GM19438 (cell line): ENCODE data around the gene CDH4.

Experiments used
- ATAC-seq: cut with Tn5 transposase; IDR thresholded peaks from one replicate; pipeline ENCODE4 v1.9.1; 2021; ENCODE audit warnings: low read depth; ENCODE audit not compliant: unreplicated experiment

The CDH4 gene

DNA sequence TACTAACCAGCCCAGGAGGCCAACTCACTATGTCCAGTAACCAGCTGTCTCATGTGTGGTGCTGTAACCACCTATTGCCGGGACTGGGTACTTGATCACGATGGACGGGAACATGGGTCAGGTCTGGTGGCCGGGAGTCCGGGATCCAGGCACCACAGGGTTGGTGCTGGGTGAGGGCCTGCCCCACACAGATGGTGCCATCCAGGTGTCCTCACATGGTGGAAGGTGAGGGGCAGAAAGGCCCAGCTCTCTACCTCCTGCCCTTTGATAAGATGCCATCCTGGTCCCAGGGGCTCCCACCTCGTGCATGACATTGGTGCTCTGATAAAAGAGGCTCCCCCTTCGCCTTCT, 697.3 kb downstream of the CDH4 start:
- ATAC-seq = no peak

DNA sequence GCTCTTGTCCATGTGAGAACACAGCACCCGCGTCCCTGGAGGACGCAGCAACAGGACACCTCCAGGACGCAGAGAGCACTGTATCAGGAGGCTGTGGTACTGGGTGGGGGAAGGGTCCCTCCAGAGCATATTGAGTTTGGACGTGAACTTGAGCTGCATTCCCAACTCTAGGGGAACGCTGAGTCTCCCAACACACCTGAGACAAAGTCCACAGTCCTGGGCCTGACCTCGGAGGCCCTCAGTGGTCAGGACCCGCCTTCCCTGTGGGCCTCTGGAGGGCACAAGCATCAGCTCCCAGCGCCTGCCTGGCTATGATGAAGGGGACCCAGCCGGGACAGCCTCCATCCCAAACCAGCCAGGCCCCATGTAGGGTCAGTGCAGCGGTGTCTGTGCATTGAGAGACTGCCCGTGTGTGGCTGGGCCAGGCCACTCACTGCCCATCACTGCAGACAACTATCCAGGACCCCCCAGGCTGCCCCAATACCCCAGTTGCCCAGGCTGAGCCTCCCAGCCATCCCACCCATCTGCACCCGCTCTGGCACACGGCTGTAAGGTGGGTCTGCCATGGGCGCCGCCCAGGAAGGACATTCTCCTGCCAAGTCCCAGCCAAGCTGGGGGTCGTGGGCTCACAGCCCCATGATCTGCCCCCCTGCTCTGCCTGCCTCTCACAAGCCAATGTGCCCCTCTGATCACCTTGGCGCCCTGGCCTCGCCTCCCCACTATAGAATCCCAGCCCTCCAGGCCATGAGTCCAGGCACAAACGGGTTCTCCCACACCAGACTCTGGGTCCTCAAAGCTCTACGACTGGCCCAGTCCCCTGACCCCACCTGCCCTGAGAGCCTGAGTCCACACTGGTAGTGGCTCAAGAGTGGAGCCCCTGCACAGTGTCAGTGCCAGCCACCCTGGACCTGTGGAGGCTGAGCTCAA, 697.9 kb downstream of the CDH4 start:
- ATAC-seq = no peak

DNA sequence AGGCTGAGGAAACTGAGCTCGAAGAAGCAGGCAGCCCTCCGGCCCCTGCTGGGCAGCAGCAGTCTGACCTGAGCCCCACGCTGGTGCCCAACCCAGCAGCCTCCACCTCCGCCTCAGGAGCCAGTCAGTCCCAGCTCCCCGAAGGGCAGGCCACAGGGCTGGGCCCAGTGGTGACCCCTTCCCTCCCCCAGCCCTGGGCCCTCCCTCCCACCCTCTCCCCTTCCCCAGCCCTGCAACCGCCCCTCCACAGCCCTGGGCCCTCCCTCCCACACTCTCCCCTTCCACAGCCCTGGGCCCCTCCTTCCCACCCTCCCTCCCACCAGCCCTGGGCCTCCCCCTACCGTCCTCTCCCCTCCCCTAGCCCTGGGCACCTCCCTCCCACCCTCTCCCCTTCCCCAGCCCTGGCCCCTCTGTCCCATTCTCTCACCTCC, 698.6 kb downstream of the CDH4 start:
- no peak for ATAC-seq

DNA sequence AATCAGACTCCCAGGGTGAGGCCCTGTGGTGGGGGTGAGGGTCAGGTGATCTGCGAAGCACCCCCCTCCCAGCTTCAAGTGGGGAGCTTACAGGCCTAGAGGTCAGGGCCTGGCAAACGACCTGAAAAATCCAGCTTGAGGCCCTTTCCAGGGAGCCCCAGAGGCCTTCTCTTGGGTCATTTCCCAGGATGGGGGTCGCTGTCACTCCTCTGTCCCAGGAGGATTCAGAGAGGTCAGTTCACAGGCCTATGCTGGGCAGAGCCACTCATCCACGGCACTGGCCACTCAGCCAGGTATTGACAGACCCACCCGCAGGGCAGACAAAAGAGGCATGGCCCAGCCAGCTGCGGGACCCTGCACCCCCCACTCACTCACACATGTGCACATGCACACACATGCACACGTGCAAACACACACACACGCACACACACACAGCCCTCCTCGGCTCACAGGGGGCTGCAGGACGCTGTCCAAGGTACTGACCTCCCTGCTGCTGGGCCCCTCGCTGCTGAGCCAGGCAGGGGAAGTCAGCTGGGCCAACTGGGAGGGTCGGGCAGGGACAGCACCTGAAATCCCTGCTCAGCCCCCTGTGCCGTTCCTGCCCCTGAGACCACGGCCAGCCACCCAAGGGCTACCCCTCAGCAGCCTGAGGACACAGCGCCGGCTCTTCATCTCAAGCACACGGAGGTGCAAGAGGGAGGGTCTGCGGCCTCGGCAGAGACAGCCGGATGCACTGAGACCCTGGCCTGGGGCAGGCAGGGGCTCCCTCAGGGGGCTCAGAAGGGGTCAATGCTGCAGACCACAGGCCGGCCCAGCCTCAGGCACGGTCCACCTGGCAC, 699.9 kb downstream of the CDH4 start:
- no peak for ATAC-seq

DNA sequence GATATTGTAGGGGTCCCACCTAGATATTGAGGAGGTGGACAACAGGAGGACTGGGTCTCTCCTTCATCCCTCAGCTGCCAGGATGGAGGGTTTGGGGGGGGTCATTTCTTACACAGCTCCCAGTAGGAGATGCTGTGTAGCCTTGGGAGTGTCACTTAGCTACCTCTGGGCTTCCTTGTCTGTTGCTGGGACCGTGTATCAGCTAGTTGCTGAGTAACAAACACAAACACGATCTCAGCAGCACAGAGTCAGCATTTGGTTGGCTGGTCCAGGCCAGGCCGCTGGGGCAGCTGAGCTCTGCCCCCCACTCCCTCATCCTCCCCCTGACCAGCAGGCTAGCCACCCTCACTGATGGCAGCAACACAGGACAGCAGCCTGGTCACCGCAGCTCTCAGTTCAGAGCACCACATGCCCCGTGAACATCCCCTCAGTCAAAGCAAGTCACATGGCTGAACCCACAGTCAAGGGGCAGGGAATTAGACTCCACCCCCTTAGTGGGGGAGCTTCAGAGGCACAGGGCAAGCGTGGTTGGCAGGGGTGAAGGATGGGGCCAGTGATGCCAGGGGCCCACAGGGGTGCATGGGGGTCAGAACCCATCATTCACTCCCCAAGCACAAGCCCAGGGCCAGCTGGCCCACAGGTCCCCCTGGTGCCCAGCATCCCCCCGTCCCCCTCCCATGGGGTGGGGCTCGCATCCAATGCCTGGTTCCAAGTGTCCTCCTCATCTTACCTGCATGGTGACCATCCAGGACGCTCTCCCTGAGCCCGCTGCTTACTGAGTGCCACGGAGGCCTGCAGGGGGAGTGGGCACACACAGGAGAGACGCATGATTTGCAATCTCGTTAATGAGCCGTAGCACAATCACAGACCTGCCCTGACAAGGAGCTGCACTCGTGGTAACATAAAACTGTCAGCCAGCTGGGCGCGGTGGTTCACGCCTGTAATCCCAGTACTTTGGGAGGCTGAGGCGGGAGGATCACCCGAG, 701.3 kb downstream of the CDH4 start:
- no peak for ATAC-seq

DNA sequence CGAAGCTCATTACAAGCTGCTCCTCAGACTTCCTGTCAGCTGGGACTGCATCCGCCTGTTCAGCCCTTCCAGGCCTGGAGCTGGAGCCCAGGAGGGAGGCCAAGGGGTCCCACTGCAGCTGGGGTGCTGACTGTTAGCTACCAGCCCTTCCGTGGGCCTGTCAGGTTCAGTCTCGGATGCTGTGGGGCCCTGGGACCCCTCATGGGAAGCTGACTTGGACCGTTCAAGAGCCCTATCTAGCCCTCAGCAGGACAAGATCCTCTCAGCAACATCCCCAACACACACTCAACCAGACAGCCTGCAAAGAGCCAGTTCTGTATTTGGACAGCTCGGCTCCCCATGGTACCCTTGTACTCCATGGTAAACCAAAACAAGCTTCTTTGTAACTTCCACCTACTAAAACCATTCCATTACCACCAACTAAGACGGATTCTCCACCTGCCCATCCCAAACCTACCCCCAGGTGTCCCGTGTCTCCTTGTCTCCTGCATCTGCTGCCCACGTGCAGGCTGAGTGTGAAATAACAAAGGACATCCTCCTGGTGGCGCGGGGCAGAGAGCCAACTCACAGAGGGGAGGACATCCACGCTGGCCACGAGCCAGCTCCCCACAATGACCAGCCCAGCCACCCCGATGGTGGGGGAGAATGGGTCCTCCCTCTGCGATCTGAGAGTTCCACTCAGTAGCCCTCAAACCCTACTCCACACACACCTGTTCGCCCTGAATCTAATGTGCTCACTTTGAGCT, 702.4 kb downstream of the CDH4 start:
- no peak for ATAC-seq

DNA sequence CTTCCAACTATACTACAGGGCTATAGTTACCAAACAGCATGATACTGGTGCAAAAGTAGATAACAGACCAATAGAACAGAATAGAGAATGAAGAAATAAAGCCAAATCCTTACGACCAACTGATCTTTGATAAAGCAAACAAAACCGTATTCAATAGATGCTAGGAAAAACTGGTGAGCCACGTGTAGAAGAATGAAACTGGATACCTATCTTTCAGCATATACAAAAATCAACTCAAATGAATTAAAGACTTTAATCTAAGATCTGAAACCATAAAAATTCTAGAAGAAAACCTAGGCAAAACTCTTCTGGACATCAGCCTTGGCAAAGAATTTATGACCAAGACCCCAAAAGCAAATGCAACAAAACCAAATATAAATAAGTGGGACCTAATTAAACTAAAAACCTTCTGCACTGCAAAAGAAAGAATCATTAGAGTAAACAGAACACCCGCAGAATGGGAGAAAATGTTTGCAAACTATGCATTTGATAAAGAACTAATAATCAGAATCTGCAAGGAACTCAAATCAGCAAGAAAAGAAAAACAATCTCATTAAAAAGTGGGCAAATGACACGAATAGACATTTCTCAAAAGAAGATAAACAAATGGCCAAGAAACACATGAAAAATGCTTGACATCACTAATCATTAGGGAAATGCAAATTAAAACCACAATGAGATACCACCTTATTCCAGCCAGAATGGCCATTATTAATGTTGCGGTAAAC, 703.8 kb downstream of the CDH4 start:
- ATAC-seq = no peak

DNA sequence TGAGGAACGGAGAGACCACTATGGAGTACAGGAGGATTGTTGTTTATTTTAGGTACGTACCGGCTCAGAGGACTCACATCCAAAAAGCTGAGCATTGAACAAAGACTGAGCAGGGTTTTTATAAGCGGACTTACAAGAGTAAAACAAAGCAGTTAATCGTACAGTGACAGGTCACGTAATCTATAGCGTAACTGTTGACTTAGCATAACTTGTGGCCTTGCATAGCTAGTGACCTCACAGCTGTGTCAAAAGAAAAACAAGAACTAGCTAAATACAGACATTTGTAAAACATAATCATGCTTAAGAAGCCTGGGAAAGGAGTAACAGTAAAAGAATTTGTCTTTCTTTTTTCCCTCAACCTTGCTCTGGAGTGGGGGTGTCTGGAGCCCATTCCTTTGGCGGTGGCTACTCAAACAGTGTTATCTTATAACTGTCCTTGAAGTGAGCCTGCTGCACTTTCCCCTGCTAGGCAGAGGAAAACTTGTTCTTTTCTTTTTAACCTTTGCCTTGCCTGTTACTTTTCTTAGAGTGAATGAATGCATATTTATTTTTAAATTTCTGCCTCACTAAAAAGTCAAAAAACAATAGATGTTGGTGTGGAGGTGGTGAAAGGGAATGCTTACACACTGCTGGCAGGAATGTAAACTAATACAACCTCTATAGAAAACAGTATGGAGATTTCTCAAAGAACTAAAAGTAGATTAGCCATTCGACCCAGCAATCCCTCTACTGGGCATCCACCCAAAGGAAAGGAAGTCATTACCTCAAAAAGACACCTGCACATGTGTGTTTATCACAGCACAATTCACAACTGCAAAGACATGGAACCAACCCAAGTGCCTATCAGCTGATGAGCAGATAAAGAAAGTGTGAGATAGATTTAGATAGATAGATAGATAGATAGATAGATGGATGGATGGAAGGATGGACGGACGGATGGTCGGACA, 704.6 kb downstream of the CDH4 start:
- no peak for ATAC-seq

DNA sequence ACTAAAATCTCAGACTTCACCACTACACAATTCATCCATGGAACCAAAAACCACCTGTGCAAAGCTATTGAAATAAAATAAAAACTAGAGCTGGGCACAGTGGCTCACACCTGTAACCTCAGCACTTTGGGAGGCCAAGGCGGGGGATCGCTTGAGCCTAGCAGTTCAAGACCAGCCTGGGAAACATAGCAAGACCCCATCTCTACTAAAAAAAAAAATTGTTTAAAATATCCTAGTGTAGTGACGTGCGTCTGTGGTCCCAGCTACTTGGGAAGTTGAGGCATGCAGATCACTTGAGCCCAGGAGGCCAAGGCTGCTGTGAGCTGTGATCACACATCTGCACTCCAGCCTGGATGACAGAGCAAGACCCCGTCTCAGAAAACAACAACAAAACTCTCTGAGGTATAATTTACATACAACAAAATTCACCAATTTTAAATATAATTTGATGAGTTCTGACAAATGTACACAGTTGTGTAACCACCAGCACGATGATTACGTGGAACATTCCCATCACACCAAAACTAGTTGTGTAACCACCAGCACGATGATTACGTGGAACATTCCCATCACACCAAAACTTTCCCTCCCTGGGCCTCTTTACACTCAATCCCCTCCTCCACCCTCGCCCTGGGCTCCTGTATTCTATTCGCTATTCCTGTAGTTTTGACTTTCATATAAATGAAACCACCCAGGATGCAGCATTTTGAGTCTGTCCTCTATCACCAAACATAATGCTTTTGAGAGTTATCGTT, 706.1 kb downstream of the CDH4 start:
- no peak for ATAC-seq

DNA sequence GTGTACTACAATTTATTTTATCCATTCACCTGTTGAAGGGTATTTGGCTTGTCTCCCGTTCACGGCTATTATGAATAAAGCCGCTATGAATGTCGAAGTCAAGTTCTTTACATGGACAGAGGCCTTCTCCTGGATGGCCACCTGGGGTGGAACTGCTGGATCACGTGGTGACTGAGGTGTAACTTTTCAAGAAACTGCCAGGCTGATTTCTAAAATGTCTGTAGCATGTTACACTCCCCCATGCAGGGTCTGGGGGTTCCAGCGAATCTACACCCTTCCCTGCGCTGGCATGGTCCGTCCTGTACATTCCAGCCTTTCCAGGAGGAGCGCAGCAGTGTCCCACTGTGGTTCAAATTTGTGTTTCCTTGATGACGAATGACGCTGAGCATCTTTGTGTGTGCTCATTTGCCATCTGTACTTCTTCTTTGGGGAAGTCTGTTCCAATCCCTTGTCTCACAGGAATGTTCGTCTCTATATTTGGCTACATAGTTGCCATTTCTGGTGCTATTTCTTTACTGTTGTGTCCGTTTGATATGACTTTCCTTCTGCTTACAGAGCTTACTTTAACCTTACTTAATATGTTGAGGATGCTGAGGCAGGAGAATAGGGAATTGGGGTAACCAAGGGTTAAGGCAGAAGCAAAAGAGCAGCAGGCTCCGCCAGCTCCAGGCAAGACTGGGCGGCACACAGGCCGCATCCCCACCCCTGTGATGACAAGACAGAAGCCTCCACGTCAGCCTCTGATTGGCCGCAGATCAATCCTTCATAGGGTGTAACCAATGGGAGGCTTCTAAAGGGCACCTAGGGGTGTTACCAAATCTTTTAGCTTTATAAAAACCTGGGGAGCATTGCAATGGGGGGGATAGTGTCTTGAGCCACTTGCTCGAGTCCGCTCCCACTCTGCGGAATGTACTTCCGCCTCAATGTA, 707.0 kb downstream of the CDH4 start:
- ATAC-seq = no peak

DNA sequence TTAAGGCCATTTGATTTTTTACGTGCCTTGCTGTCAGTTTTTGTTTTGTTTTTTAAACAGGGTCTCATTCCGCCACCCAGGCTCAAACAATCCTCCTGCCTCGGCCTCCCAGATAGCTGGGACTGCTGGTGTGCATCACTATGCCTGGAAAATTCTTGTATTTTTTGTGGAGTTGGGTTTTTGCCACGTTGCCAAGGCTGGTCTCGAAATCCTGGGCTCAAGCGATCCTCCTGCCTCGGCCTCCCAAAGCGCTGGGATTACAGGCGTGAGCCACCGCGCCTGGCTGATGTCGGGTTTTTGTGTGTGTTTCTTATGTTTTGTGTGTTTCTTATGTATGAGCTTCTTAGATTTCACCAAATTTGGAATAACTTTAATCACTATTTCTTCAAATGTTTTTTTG, 708.8 kb downstream of the CDH4 start:
- no peak for ATAC-seq

DNA sequence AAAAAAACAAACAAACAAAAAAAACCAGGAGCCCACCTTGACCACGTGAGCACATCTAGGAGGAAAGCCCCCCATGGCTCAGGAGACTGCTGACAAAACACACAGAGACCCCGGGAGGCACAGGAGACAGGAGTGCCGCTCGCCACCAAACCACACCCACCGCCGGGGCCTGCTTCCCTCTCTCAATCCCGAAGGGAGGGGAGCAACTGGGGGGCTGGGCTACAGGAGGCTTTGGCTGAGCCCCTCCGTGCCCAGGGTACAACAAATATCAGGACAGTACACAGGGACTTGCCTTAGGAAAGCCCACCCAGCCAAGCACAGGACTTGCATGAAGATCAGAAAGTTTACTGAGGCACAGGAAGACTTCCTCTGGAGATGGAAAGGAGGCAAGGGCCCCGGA, 711.1 kb downstream of the CDH4 start:
- no peak for ATAC-seq

DNA sequence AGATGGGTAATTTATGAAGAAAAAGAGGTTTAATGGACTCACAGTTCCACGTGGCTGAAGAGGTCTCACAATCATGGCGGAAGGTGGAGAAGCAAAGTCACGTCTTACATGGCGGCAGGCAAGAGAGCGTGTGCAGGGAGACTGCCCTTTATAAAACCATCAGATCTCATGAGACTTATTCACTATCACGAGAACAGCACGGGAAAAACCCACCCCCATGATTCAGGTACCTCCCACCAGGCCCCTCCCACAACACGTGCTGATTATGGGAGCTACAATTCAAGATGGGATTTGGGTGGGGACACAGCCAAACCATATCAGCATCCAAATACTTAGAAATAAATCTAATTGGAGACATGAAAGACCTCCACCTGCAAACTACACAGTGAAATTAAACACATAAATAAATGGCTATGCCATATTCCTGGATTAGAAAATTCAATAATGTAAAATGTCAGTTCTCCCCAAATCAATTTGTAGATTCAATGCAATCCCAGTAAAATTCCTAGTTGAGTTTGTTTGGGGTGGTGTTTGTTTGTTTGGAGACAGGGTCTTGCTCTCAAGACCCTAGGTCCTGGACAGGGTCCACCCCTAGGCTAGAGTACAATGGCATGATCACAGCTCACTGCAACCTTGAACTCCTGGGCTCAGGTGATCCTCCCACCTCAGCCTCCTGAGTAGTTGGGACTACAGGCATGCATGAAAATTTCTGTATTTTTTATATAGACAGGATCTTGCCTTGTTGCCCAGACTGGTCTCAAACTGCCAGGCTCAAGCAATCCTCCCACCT, 712.0 kb downstream of the CDH4 start:
- no peak for ATAC-seq

DNA sequence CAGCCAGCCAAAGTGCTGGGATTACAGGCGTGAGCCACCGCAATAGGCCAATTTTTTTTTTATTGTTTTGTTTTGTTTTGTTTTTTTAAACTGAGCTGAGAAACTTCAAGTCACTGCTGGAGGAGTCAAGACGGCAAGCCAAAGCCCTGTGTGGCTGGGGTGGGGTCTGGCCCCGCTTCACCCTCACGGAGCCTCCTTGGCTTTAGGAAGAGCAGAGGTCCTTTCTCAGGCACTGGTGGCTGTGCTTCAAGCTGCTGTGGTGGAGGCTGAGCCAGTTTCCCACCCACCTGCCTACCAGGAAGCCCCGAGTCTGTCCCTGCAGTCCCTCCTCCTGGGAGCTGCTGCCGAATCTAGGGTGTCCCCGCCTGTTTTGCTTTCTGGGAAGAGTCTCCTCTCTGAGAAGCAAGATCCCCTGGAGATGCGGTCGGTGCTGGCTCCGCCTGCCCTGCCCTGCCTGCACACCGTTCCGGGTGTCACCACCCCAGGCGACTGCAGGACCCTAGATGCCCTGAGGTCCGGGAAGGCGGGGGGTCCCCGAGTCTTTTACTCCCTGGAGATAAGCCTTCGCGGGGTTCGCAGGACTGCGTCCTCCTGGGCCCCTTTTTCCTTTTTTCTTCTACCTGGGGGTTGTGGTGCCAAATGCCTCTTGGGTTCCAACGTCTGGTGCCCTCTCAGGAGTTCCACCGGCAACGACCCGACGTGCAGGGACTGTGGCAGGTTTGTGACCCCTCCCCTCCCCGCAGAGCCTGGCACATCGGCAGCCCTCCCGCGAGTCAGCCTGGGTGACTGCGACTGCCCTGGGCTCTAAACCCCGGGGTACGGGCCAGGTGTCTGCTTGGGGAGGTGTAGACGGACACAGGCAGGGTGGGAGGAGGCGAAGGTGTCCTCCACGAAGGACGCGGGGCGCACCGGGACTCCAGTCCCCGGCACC, 712.9 kb downstream of the CDH4 start:
- no peak for ATAC-seq
